ENCODE results near the gene SYNGR4.
A peak's percentile ranks its signal among the peaks of the same experiment; 100 is the strongest.

The SYNGR4 gene

GRCh38 chr19:48332662-48333466 is 31.3 kb upstream of the SYNGR4 start:
- no peak for TF ChIP-seq CTCF (IDR thresholded peaks at IDR 0.05; ENCODE audit: low read depth, low read length)

GRCh38 chr19:48333467-48334384 is 30.4 kb upstream of the SYNGR4 start:
- peak; percentile 91 for DNase-seq (ENCODE audit: low read depth, low spot score)
- TF ChIP-seq CTCF (IDR thresholded peaks at IDR 0.05; ENCODE audit: low read depth, low read length), result peak; percentile 85
- in situ Hi-C loops (cut with HindIII; ENCODE audit: low sequenced_read_pairs), result no loop called here
- peak overlapping the region; percentile 37 for H3K4me3 ChIP-seq (ENCODE audit: low read depth, low read length)

More at GRCh38 chr19:48332662-48333466, 31.3 kb upstream of the SYNGR4 start:
- in situ Hi-C loops (cut with HindIII; ENCODE audit: low sequenced_read_pairs), result no loop called here
- peak overlapping the region; percentile 30 for H3K4me3 ChIP-seq (ENCODE audit: low read depth, low read length)
- peak; percentile 98 for DNase-seq (ENCODE audit: low read depth, low spot score)

- no peak for DNase-seq (ENCODE audit: low read depth, low spot score)
- H3K4me3 ChIP-seq (ENCODE audit: low read depth, low read length), result no peak overlapping the region
- in situ Hi-C loops (cut with HindIII; ENCODE audit: low sequenced_read_pairs), result no loop called here
- TF ChIP-seq CTCF (IDR thresholded peaks at IDR 0.05; ENCODE audit: low read depth, low read length), result no peak
Measured at GRCh38 chr19:48338253-48338755, 25.9 kb upstream of the SYNGR4 start.

DNA sequence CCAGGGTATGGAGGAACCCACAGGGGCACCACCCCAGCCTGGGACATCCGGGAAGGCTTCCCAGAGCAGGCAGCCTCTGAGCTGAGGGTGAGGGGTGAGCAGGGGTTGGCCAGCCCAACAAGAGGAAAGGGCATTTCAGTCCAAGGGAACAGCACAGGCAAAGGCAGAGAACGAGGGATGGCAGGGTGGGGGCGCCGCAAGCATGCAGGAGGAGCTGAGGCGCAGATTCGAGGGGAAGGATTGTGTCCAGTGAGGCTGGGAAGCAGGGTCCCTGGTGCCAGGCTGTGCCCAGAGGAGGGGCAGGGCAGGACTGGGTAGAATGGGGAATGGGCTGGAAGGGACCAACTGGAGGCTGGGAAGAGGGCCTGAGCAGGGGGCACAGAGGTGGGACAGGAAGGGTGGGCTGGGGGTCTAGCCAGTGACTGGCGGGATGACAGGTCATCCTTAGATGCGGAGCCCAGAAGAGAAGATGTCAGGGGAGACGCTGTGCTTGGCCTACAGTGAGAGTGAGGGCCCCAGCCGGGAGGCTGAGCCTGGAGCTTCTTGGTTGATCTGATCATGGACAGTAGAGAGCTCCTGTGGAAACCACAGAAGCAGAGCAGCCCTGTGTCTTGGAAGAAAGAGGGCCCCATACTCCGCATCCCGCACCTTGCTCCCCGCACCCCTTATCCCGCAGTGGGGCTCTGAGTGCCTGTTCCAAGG is 25.2 kb upstream of the SYNGR4 start:
- no peak overlapping the region for H3K4me3 ChIP-seq (ENCODE audit: low read depth, low read length)
- no peak for DNase-seq (ENCODE audit: low read depth, low spot score)
- in situ Hi-C loops (cut with HindIII; ENCODE audit: low sequenced_read_pairs), result no loop called here
- no peak for TF ChIP-seq CTCF (IDR thresholded peaks at IDR 0.05; ENCODE audit: low read depth, low read length)

DNA sequence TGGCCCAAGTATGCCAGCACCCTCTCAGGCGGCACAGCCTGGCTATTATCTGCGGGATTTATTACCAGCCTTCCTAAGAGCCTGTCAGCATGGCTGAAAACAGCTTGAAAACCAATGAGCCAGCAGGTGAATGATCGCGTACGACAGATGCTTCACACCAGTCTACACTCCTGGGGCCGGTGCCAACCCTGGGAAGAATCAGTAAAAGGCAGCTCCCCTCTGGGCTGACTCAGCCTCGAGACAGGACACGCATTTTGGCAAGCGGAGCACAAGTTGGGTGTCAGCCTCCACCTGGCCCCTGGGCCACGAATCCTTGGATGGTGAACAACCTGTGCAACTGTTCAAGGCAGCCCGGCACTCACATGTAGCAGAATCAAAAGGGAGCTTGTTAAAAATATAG is 23.2 kb upstream of the SYNGR4 start:
- in situ Hi-C loops (cut with HindIII; ENCODE audit: low sequenced_read_pairs), result no loop called here
- no peak overlapping the region for H3K4me3 ChIP-seq (ENCODE audit: low read depth, low read length)
- DNase-seq (ENCODE audit: low read depth, low spot score), result peak; percentile 62
- no peak for TF ChIP-seq CTCF (IDR thresholded peaks at IDR 0.05; ENCODE audit: low read depth, low read length)

Measured in astrocyte of the spinal cord (primary cell).